H1 (cell line): ENCODE results near the gene ALOX15B. TPM values are rescaled to one million over a fixed set of nuclear protein-coding genes. Genes with fewer than 3 reads are reported as not detected.
A peak's percentile ranks its signal among the peaks of the same experiment; 100 is the strongest.

ENCODE experiments used
- CTCF ChIA-PET: fragments of 300-600 bp; sonication (Branson Sonifier 250); formaldehyde crosslinking; loops from one replicate; lab custom pipeline; 2021; ENCODE audit not compliant: partially characterized antibody; lab: Charles Lee
- POLR2A ChIA-PET: fragments of 300-600 bp; sonication (Branson Sonifier 250); formaldehyde crosslinking; loops from one replicate; lab custom pipeline; 2021; ENCODE audit warnings: inconsistent platforms; ENCODE audit not compliant: partially characterized antibody; lab: Charles Lee
- DNase-seq, 2 experiments: peaks; one replicate each; pipeline versions ENCODE4 v3.0.0 to v3.0.0-alpha.2; 2010 to 2022; ENCODE audit warnings: low spot score in 2 of 2, low read depth in 1 of 2, mixed read lengths in 1 of 2
- FAIRE-seq: peaks from 2 replicates; lab custom pipeline; 2011; peaks lifted over from hg19 to GRCh38; lab: Jason Lieb, UNC
- H2AFZ ChIP-seq: 2 replicates; pipeline ENCODE4 v1.8.1; 2012; ENCODE audit warnings: low read length, inconsistent platforms
- H2AK5ac ChIP-seq: 2 replicates; pipeline ENCODE4 v1.6.1; 2013; ENCODE audit warnings: low read depth, low read length
- H2BK120ac ChIP-seq: replicated peaks from 2 replicates; pipeline ENCODE3; 2013; ENCODE audit warnings: low read depth, low read length, inconsistent platforms
- H2BK12ac ChIP-seq: 2 replicates; pipeline ENCODE4 v1.6.1; 2013; ENCODE audit warnings: low read depth, low read length
- H2BK15ac ChIP-seq: 2 replicates; pipeline ENCODE4 v1.6.1; 2013; ENCODE audit warnings: low read length
- H2BK20ac ChIP-seq: 2 replicates; pipeline ENCODE4 v1.6.1; 2013; ENCODE audit warnings: low read length
- H2BK5ac ChIP-seq: 2 replicates; pipeline ENCODE4 v1.6.1; 2013; ENCODE audit warnings: low read depth, low read length
- H3K14ac ChIP-seq: 2 replicates; pipeline ENCODE4 v1.6.1; 2013; ENCODE audit warnings: inconsistent platforms; ENCODE audit not compliant: insufficient read length
- H3K18ac ChIP-seq: 2 replicates; pipeline ENCODE4 v1.6.1; 2013; ENCODE audit warnings: low read length; ENCODE audit errors: extremely low read depth
- H3K23ac ChIP-seq: 2 replicates; pipeline ENCODE4 v1.6.1; 2013; ENCODE audit warnings: inconsistent platforms; ENCODE audit not compliant: insufficient read length
- H3K23me2 ChIP-seq: 2 replicates; pipeline ENCODE4 v1.6.1; 2013; ENCODE audit warnings: low read depth, low read length
- H3K27ac ChIP-seq: 2 replicates; pipeline ENCODE4 v1.6.1; 2011; ENCODE audit warnings: low read depth, low read length, inconsistent platforms
- H3K27me3 ChIP-seq, 4 experiments: replicated peaks in 1 of 4; 1 replicate in 1 of 4; 2 replicates in 3 of 4; pipeline versions ENCODE4 v1.6.1 to v1.8.1; 2011 to 2013; ENCODE audit warnings: low read length in 3 of 4, mild to moderate bottlenecking in 3 of 4, inconsistent platforms in 2 of 4, mixed read lengths in 2 of 4, moderate library complexity in 1 of 4; ENCODE audit not compliant: control insufficient read depth in 3 of 4, insufficient read depth in 3 of 4; ENCODE audit errors: extremely low read depth in 1 of 4
- H3K36me3 ChIP-seq, 4 experiments: 2 replicates each; pipeline versions ENCODE4 v1.6.1 to v1.8.1; 2011 to 2013; ENCODE audit warnings: mild to moderate bottlenecking in 4 of 4, low read length in 3 of 4, moderate library complexity in 2 of 4, control low read depth in 1 of 4, inconsistent platforms in 1 of 4; ENCODE audit not compliant: insufficient read depth in 4 of 4, control insufficient read depth in 2 of 4
- H3K4ac ChIP-seq: replicated peaks from 2 replicates; pipeline ENCODE3; 2013; ENCODE audit warnings: low read length, low read depth, mixed read lengths, inconsistent platforms; ENCODE audit not compliant: insufficient read length
- H3K4me1 ChIP-seq, 4 experiments: replicated peaks in 1 of 4; 1 replicate in 1 of 4; 2 replicates in 3 of 4; pipeline versions ENCODE4 v1.6.1 to v1.8.1; 2011 to 2013; ENCODE audit warnings: low read length in 3 of 4, inconsistent platforms in 2 of 4, mixed read lengths in 1 of 4; ENCODE audit not compliant: insufficient read depth in 4 of 4, control insufficient read depth in 3 of 4
- H3K4me2 ChIP-seq, 2 experiments: 2 replicates each; pipeline versions ENCODE4 v1.6.1 to v1.8.1; 2011 to 2013; ENCODE audit warnings: low read depth in 2 of 2, low read length in 2 of 2, control low read depth in 1 of 2, inconsistent platforms in 1 of 2, mild to moderate bottlenecking in 1 of 2; ENCODE audit not compliant: insufficient read depth in 1 of 2
- H3K4me3 ChIP-seq, 4 experiments: fragments of 200-600, 300-600 bp in 1 of 4; sonication (generic), shearing (Covaris generic), sonication (Bioruptor Twin) in 1 of 4; 2 replicates each; pipeline versions ENCODE4 v1.5.1 to v1.8.1; 2011 to 2016; ENCODE audit warnings: low read length in 4 of 4, low read depth in 3 of 4, control low read depth in 2 of 4, inconsistent platforms in 2 of 4, mild to moderate bottlenecking in 2 of 4, mixed read lengths in 1 of 4, moderate library complexity in 1 of 4; ENCODE audit not compliant: insufficient read depth in 2 of 4; ENCODE audit errors: extremely low read depth in 1 of 4
- H3K56ac ChIP-seq: replicated peaks from 2 replicates; pipeline ENCODE3; 2013; ENCODE audit warnings: low read depth, mild to moderate bottlenecking, mixed read lengths, low read length, inconsistent platforms; ENCODE audit not compliant: insufficient read length
- H3K79me1 ChIP-seq: 2 replicates; pipeline ENCODE4 v1.6.1; 2013; ENCODE audit warnings: low read depth, low read length, control low read depth
- H3K79me2 ChIP-seq, 2 experiments: 2 replicates each; pipeline versions ENCODE4 v1.6.1 to v1.8.1; 2012 to 2013; ENCODE audit warnings: low read length in 2 of 2, mild to moderate bottlenecking in 2 of 2, inconsistent platforms in 1 of 2; ENCODE audit not compliant: insufficient read depth in 2 of 2, control insufficient read depth in 1 of 2
- H3K9ac ChIP-seq, 4 experiments: replicated peaks in 1 of 4; 1 replicate in 1 of 4; 2 replicates in 3 of 4; pipeline versions ENCODE4 v1.6.1 to v1.8.1; 2011 to 2013; ENCODE audit warnings: low read depth in 3 of 4, low read length in 3 of 4, control low read depth in 2 of 4, mild to moderate bottlenecking in 2 of 4, moderate library complexity in 2 of 4, inconsistent platforms in 1 of 4; ENCODE audit errors: extremely low read depth in 1 of 4
- H3K9me3 ChIP-seq, 2 experiments: 2 replicates each; pipeline versions ENCODE4 v1.6.1 to v1.8.1; 2012 to 2013; ENCODE audit warnings: mild to moderate bottlenecking in 2 of 2, moderate library complexity in 2 of 2, control low read depth in 1 of 2, inconsistent platforms in 1 of 2, low read depth in 1 of 2, low read length in 1 of 2, mixed read lengths in 1 of 2; ENCODE audit not compliant: insufficient read depth in 2 of 2
- H4K20me1 ChIP-seq, 2 experiments: replicated peaks in 1 of 2; 2 replicates each; pipeline versions ENCODE3 to v1.8.1; 2011 to 2013; ENCODE audit warnings: inconsistent platforms in 2 of 2, low read length in 2 of 2, mild to moderate bottlenecking in 1 of 2; ENCODE audit not compliant: insufficient read depth in 2 of 2, control insufficient read depth in 1 of 2
- H4K5ac ChIP-seq: 2 replicates; pipeline ENCODE4 v1.6.1; 2013; ENCODE audit warnings: low read length, low read depth, mixed read lengths, inconsistent platforms; ENCODE audit not compliant: insufficient read length
- H4K8ac ChIP-seq: 2 replicates; pipeline ENCODE4 v1.8.0; 2013; ENCODE audit warnings: mild to moderate bottlenecking, moderate library complexity, low read length, inconsistent platforms; ENCODE audit not compliant: insufficient read depth; ENCODE audit errors: extremely low read depth
- H4K91ac ChIP-seq: replicated peaks from 2 replicates; pipeline ENCODE3; 2013; ENCODE audit warnings: low read length, mixed read lengths, inconsistent platforms; ENCODE audit not compliant: insufficient read length
- BCL11A ChIP-seq, 2 experiments: IDR thresholded peaks; one replicate each; pipeline ENCODE4 v1.6.1; 2011; ENCODE audit warnings: low read depth in 2 of 2, low read length in 2 of 2, mild to moderate bottlenecking in 2 of 2
- EZH2 ChIP-seq: fragments of 200-600 bp; sonication (generic); IDR thresholded peaks from 2 replicates; pipeline ENCODE4 v1.7.1; 2012; ENCODE audit warnings: low read depth, mild to moderate bottlenecking, moderate library complexity, low read length, inconsistent platforms; ENCODE audit not compliant: severe bottlenecking
- SUZ12 ChIP-seq: fragments of 200-600 bp; sonication (generic); IDR thresholded peaks from 2 replicates; pipeline ENCODE4 v1.6.1; 2012; ENCODE audit warnings: mild to moderate bottlenecking, inconsistent platforms, low read length, moderate library complexity, mixed read lengths
- WGBS, 2 experiments: shearing (Covaris generic) in 1 of 2; methylation state at CpG; one replicate each; pipeline versions ENCODE4 v1.1.6 to v1.1.7; 2013 to 2015; ENCODE audit warnings: low lambda C conversion rate in 2 of 2, mixed read lengths in 2 of 2, inconsistent platforms in 1 of 2, low coverage in 1 of 2, missing lambda C conversion rate in 1 of 2; ENCODE audit not compliant: insufficient replicate concordance in 2 of 2, insufficient coverage in 1 of 2, insufficient read length in 1 of 2; ENCODE audit errors: extremely low coverage in 1 of 2, missing lambda C conversion rate in 1 of 2; 5-methylcytosine and 5-hydroxymethylcytosine counted together
- polyA plus RNA-seq, 7 experiments: library from polyadenylated mRNA; depleted of rRNA in 3 of 7; stranded (reverse) in 5 of 7; unstranded in 2 of 7; fragments of >200 nt in 5 of 7; fragments of 200-250 nt in 2 of 7; gene quantifications; 1 replicate in 5 of 7; 2 replicates in 1 of 7; 4 replicates in 1 of 7; pipeline versions ENCODE4 v1.2.1 to v1.2.3, GENCODE V29; 2011 to 2013; ENCODE audit warnings: missing spikeins in 2 of 7, mixed read lengths in 2 of 7
- total RNA-seq: library from RNA; stranded (reverse); fragmentation: NEBNext Ultra II Directional; extraction: Animal tissue kit (Norgen Biotek cat#: 25700); gene quantifications from 2 replicates; pipeline ENCODE4 v1.2.1, GENCODE V29; 2021

The ALOX15B gene
- total and polyA plus RNA-seq, 2 of the 8 experiments (the other 6 are each of a cell fraction or from before 2014, with no cell fraction given): 0.63 to 0.91 TPM

DNA sequence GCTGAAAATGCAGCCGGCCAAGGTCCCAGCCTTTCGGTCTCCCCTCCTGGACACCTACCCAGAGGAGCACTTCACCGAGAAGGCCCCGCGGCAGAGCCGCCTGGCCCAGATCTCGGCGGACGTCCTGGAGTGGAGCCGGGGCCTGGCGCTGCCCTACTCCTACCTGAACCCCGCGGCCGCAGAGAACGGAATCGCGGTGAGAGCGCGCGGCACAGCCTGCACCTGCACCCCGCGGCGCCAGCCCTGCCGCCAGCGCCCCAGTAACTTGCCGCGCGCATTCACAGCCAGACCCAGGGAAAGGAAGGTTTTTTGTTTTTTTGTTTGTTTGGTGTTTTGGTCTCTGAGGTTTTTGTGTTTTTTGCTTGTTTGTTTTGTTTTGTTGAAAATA lies 33.5 kb downstream of the ALOX15B start:
- Histone ChIP-seq H2BK20ac (no peak overlapping the region), H3K23ac (no peak overlapping the region), H4K91ac (no peak overlapping the region), H4K20me1 (peaks cover 3 to 6% of the 10 kb centered on the region in 2 experiments), H3K27ac (no peak overlapping the region), H3K4me1 (peaks cover 0 to 23% (median 9%) of the 10 kb centered on the region in 4 experiments; a peak in 5 of 7 replicates), H3K27me3 (peaks cover 39 to 84% (median 64%) of the 10 kb centered on the region in 4 experiments), H2AK5ac (no peak overlapping the region), H3K9me3 (no peaks in the 10 kb centered on the region), H3K18ac (no peak overlapping the region; the same call in 1 of the 2 replicates), H2AFZ (no peak overlapping the region), H3K79me1 (no peaks in the 10 kb centered on the region; the same call in 1 of the 2 replicates), H3K36me3 (no peaks in the 10 kb centered on the region), H3K56ac (no peak overlapping the region), H2BK12ac (no peak overlapping the region), H2BK5ac (no peak overlapping the region), H3K4me3 (peak overlapping the region; percentile 34 to 65 (median 50); a peak in 7 of 8 replicates)
- FAIRE-seq (no peak), DNase-seq (peak in 1 of 2 experiments; percentile 65)
- CTCF ChIA-PET: interaction anchor here (3.3 to 17.3 kb wide), 5 partner anchors 11 to 45 kb away, joined by 14 to 315 read pairs (median 219); partner anchors contain the start of genes ALOX12B and ALOXE3
- TF ChIP-seq EZH2 (peak; percentile 88), SUZ12 (peak; percentile 85), BCL11A (IDR thresholded peaks at IDR 0.05; ENCODE audit: low read depth in 2 of 2, low read length in 2 of 2) (no peak)
- TF ChIP-seq, all 59 proteins: peak for 2
- POLR2A ChIA-PET: interaction anchor here (2.5 kb wide), 1 partner anchor 10 kb away, joined by 10 read pairs; no protein-coding TSS in a partner anchor
- no peak overlapping the region for H3K14ac ChIP-seq
- no peaks in the 10 kb centered on the region for H3K79me2 ChIP-seq
- 5% methylated on average over 28 of the region's 28 CpGs; no CpG with 5 or more reads in 1 of the 2 experiments for WGBS, 2 experiments
- peak overlapping the region; percentile 9; the same call in 1 of the 2 replicates for H4K8ac ChIP-seq
- peaks cover 10% of the 10 kb centered on the region for H3K23me2 ChIP-seq
- no peak overlapping the region for H2BK120ac ChIP-seq
- no peak overlapping the region for H3K9ac ChIP-seq
- H3K4ac ChIP-seq: no peak overlapping the region
- H4K5ac ChIP-seq: no peak overlapping the region
- no peak overlapping the region for H2BK15ac ChIP-seq
- H3K4me2 ChIP-seq: peak overlapping the region; percentile 97 to 99
